ENCODE results near the gene PTGDS.

The PTGDS gene

GRCh38 chr9:136943291-136944211 is 33.8 kb upstream of the PTGDS start (continued):
- no peak for TF ChIP-seq ZNF548 (tag by site-specific recombination; IDR thresholded peaks at IDR 0.05)
- TF ChIP-seq GLI2 (tag by site-specific recombination; IDR thresholded peaks at IDR 0.05; ENCODE audit: borderline replicate concordance, low read depth), result no peak
- TF ChIP-seq ZNF501 (tag by site-specific recombination; IDR thresholded peaks at IDR 0.05), result 0 out of 2 replicates have a peak, but pooled peaks have one; percentile 23
- no peak for TF ChIP-seq ZBTB48 (tag by site-specific recombination; IDR thresholded peaks at IDR 0.05)
- TF ChIP-seq ZNF600 (tag by site-specific recombination; IDR thresholded peaks at IDR 0.05), result peak; percentile 70; the same call in 1 of the 2 replicates
- peak; percentile 41 for TF ChIP-seq SP2 (tag by site-specific recombination; IDR thresholded peaks at IDR 0.05)
- TF ChIP-seq HOXA7 (CRISPR knock-in tag; IDR thresholded peaks at IDR 0.05; ENCODE audit: borderline replicate concordance), result no peak; the same call in 1 of the 2 replicates
- no peak for TF ChIP-seq ZNF596 (tag by site-specific recombination; IDR thresholded peaks at IDR 0.05)
- TF ChIP-seq KLF9 (tag by site-specific recombination; IDR thresholded peaks at IDR 0.05; ENCODE audit: low read depth), result peak; percentile 79
- TF ChIP-seq ZNF621 (tag by site-specific recombination; IDR thresholded peaks at IDR 0.05), result no peak
- no peak for TF ChIP-seq ZNF768 (tag by site-specific recombination; IDR thresholded peaks at IDR 0.05)
- TF ChIP-seq ZNF155 (tag by site-specific recombination; IDR thresholded peaks at IDR 0.05), result no peak
- no peak for TF ChIP-seq ZSCAN30 (tag by site-specific recombination; IDR thresholded peaks at IDR 0.05)
- no peak for TF ChIP-seq ZFHX2 (tag by site-specific recombination; conservative IDR thresholded peaks at IDR 0.05)
- TF ChIP-seq ZNF707 (tag by site-specific recombination; IDR thresholded peaks at IDR 0.05), result no peak
- peak; percentile 45; the same call in 1 of the 2 replicates for TF ChIP-seq GLIS1 (tag by site-specific recombination; IDR thresholded peaks at IDR 0.05)
- TF ChIP-seq, protein P1, sequence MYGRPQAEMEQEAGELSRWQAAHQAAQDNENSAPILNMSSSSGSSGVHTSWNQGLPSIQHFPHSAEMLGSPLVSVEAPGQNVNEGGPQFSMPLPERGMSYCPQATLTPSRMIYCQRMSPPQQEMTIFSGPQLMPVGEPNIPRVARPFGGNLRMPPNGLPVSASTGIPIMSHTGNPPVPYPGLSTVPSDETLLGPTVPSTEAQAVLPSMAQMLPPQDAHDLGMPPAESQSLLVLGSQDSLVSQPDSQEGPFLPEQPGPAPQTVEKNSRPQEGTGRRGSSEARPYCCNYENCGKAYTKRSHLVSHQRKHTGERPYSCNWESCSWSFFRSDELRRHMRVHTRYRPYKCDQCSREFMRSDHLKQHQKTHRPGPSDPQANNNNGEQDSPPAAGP (tag by site-specific recombination; IDR thresholded peaks at IDR 0.05), result 0 out of 2 replicates have a peak, but pooled peaks have one; percentile 16
- peak; percentile 92 for TF ChIP-seq ZNF449 (tag by site-specific recombination; IDR thresholded peaks at IDR 0.05)
- TF ChIP-seq ZNF335 (tag by site-specific recombination; conservative IDR thresholded peaks at IDR 0.05), result peak; percentile 71
- no peak for TF ChIP-seq ZNF664 (tag by site-specific recombination; IDR thresholded peaks at IDR 0.05)
- TF ChIP-seq, protein P2, sequence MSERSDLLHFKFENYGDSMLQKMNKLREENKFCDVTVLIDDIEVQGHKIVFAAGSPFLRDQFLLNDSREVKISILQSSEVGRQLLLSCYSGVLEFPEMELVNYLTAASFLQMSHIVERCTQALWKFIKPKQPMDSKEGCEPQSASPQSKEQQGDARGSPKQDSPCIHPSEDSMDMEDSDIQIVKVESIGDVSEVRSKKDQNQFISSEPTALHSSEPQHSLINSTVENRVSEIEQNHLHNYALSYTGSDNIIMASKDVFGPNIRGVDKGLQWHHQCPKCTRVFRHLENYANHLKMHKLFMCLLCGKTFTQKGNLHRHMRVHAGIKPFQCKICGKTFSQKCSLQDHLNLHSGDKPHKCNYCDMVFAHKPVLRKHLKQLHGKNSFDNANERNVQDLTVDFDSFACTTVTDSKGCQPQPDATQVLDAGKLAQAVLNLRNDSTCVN (tag by site-specific recombination; optimal IDR thresholded peaks at IDR 0.05), result peak; percentile 42
- TF ChIP-seq ZNF223 (tag by site-specific recombination; IDR thresholded peaks at IDR 0.05), result no peak
- no peak for TF ChIP-seq ZNF121 (tag by site-specific recombination; IDR thresholded peaks at IDR 0.05)
- TF ChIP-seq ZNF133 (tag by site-specific recombination; IDR thresholded peaks at IDR 0.05), result no peak
- no peak for TF ChIP-seq HIC1 (tag by site-specific recombination; IDR thresholded peaks at IDR 0.05)
- TF ChIP-seq ZNF76 (tag by site-specific recombination; IDR thresholded peaks at IDR 0.05; ENCODE audit: borderline replicate concordance, low read depth), result 0 out of 2 replicates have a peak, but pooled peaks have one; percentile 16
- peak; percentile 65; the same call in 1 of the 2 replicates for TF ChIP-seq ZFP37 (tag by site-specific recombination; IDR thresholded peaks at IDR 0.05)
- TF ChIP-seq, protein P3, sequence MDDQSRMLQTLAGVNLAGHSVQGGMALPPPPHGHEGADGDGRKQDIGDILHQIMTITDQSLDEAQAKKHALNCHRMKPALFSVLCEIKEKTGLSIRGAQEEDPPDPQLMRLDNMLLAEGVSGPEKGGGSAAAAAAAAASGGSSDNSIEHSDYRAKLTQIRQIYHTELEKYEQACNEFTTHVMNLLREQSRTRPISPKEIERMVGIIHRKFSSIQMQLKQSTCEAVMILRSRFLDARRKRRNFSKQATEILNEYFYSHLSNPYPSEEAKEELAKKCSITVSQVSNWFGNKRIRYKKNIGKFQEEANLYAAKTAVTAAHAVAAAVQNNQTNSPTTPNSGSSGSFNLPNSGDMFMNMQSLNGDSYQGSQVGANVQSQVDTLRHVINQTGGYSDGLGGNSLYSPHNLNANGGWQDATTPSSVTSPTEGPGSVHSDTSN (CRISPR knock-in tag; IDR thresholded peaks at IDR 0.05), result no peak
- peak; percentile 86 for TF ChIP-seq ZBTB8A (tag by site-specific recombination; IDR thresholded peaks at IDR 0.05)
- TF ChIP-seq ZNF423 (tag by site-specific recombination; IDR thresholded peaks at IDR 0.05), result no peak

All from HEK293 (cell line).